GM21360 (cell line): ENCODE data around the gene MMP25.

Experiments
- ATAC-seq: cut with Tn5 transposase; IDR thresholded peaks from one replicate; pipeline ENCODE4 v1.9.1; 2021; ENCODE audit warnings: mild to moderate bottlenecking, moderate library complexity; ENCODE audit not compliant: unreplicated experiment

Gene MMP25, protein sequence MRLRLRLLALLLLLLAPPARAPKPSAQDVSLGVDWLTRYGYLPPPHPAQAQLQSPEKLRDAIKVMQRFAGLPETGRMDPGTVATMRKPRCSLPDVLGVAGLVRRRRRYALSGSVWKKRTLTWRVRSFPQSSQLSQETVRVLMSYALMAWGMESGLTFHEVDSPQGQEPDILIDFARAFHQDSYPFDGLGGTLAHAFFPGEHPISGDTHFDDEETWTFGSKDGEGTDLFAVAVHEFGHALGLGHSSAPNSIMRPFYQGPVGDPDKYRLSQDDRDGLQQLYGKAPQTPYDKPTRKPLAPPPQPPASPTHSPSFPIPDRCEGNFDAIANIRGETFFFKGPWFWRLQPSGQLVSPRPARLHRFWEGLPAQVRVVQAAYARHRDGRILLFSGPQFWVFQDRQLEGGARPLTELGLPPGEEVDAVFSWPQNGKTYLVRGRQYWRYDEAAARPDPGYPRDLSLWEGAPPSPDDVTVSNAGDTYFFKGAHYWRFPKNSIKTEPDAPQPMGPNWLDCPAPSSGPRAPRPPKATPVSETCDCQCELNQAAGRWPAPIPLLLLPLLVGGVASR

DNA sequence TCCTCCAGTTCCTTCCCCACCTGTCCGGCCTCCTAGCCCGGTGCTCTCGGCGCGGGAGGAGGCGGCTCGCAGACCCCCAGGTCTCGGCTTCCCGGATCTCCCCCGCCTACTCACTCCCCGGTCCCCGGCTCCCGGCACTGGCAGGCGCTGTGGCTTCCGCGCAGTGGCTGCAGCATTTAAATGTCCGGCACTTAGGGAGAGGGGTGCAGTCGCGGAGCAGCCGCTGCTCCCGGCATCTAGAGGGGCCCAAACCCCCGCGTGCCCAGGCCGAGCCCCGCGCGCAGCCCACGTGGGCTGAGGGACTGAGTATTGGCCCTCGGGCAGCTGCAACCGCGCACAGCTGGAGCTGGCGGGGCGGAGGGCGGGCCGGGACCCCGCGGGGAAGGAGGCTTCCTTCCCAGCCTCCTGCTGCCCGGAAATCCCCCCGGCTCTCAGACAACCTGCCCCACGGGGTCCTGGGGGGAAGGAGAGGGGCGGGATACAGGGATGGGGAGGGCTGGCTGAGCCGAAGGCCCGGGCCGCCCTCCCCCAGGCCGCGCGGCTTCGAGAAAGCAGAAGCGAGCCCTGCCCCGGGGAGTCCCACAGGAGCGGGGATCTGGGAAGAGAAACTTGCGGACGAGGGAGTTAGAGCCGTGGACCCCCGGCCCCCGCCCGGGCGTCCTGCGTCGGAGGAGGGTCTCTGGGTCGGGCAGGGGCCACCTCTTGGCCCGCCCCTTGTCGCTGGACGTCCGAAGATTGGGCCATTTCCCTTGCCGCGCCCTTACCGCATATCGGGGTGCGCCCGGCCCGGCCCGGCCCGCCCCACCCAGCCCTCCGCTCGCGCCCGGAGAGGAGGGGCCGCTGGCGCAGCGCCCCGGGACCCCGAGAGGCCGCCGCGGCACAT is at the start of gene MMP25:
MMP25 (plus strand) TSS at position 804 of the 883 bp plus-strand sequence. CDS start 357 bp downstream, outside the sequence.
- ATAC-seq, result no peak

DNA sequence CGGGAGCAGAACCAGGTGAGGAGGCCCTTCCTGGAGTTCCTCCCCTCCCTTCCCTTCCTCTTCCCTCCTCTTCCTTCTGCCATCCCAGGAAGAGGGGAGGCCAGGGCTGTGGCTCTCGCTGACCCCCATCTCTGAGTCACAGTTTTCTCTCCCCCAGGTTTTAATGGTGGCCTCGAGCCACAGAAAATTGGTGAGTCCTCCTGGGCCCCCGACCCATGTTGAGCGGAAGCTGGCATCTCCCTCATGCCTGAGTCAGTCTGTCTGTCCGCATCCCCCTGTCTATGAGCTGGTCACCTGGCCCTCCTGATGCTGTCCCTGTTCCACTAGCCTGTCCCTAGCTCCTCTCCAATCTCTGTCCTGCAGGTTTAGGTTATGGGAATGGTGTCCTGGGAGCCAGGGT is 46.4 kb upstream of the MMP25 start:
- no peak for ATAC-seq

GRCh38 chr16:3000540-3000939 is 45.8 kb upstream of the MMP25 start:
- no peak for ATAC-seq

DNA sequence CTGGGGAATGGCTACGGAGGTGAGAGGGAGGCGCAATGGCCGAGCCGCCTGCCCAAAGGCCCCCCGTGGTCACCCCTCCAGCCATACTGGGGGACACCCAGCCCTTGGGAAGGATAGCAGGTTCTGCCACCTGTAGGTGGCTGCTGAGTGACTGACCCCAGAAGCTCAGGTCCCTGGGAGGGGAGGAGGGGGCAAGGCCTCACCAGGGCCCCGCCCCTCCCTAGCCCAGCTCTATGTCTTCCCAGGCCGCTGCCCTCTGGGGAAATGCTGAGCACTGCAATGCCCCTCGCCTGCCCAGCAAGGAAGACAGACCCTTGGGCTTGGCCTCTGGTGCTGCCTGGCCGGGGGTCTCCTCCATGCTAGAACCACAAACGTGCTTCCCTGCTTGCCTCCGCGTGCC is 45.0 kb upstream of the MMP25 start:
- no peak for ATAC-seq

GRCh38 chr16:3003582-3004270 is 42.6 kb upstream of the MMP25 start:
- ATAC-seq, result peak; percentile 91

DNA sequence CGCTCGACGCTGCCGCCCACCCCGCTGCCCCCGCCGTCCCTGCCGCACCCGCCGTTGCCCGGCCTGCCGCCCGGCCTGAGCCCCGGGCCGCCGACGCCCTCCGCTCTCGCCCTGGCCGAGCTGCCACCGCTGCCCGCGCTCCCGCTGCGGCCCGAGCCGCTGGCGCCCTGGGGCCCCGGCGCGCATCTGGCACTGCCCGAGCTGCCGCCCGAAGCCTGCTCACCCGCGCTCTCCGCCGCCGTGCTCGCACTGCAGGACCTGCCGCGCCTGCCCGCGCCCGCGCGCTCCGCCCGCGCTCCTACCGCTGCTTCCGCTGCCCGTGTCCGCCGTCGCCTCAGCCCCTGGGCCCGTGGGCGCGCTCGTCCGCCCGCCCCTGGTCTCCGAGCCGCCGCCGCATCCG is 42.0 kb upstream of the MMP25 start:
- ATAC-seq, result peak; percentile 8

DNA sequence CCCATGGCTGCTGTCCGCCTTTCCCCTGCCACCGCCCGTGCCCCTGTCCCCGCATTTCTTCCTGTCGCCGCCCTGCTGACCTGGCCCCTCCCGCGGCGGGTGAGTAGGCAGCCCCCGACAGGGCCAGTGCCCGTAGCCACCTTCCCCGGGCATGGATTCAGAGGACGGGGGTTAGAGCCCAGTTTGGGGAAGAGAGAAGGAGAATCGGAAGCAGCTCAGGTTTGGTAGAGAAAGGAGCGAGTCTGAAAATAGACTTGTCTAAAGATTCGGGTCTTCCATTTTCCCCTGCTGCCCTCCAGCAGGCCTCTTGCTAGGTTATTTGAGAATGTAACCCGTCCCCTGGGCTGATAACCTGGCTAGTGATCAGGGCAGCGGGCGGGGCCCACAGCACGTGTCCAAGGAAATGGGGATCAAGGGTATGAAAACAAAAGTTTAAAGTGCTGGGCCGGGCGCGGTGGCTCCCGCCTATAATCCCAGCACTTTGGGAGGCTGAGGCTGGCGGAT is 41.5 kb upstream of the MMP25 start:
- ATAC-seq, result no peak

- no peak for ATAC-seq
Measured at GRCh38 chr16:3007059-3007956, 39.1 kb upstream of the MMP25 start.

DNA sequence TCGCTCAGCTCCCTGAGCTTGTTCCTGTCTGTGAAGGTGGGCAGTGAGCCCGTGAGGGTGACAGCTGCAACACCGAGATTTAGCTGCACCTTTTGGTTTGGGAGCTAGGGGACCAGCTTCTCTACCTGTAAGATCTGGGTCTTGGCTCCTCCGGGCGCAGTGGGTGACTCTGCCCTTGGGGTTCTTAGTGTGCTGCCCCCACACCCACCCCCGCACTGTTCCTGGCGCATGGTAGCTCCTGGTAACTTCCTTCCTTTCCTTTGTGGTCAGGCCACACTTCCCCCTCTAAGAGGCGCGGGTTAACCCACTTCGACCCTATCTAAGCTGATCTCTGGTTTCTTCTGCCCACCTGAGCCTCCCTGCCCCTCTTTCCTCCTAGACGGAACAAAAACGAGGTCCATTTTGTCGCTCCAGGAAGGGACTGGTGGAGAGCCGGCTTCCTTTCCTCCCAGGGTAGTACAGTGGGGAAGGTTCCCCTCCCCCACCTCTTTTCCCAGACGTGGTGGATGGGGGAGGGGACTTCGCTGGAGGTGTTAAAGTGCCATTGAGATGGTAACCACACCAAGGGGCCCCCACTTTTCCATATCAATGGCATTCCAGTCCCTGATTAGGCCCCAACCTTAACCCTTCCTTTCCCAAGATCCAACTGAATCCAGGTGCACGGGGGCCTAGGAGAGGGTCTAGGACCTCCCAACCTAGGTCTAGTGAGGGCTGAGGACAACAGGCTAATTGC is 38.2 kb upstream of the MMP25 start:
- ATAC-seq, result no peak

- no peak for ATAC-seq
Measured at GRCh38 chr16:3008690-3009037, 37.7 kb upstream of the MMP25 start.

DNA sequence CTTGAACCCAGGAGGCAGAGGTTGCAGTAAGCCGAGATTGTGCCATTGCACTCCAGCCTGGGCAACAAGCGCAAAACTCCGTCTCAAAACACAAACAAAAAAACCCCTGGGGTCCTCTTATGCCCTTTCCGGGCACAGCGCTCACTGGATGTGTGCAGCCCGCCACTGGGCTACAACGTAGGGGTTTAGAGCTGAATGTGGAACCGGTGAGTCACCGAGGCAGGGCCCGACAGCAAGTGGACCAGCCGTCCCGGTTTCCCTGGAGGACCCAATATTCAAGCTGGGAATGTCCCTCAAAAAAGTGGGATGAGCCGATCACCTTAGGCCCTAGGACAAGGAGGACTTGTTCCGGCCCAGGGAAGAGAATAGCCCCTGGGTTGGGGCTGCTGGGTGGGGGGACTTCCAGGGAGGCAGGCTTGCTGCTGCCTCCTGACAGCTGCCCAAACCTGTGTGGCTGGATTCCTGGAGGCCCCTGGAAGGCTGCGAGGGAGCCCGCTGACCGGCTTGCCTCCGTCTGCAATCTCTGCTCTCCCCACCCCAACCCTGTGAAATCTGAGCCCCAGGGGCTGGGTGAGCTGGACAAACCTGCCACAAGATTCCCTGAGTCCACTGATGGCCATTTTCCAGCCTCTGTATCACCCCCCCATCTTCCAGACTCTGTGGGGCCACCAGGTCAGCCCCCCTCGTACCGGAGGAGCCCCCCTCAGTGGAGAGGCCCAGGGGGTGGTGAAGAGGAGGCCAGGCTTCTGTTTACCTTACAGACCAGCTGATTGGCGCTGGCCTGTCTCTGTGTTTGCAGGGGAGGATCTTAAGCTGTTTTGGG is 36.6 kb upstream of the MMP25 start:
- no peak for ATAC-seq

GRCh38 chr16:3010510-3010909 is 35.9 kb upstream of the MMP25 start:
- no peak for ATAC-seq

DNA sequence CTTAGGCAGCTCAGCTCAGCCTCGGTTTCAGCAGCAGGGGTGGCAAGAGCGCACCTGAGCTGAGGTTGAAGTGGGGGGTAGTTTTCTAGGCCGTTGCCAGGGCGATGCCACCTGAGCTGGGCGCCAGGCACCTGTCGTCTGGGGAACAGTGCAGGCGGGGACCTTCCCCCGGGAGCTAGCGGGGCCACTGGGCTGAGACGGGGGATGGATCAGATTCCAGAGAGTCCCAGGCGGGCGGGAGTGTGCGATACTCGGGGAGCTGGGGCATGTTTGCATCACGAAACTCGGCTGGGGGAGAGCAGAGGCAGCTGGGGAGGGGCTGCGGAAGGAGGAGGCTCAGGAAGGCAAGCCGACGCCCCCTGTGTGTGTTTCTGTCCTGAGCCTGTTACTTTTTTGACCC is 34.1 kb upstream of the MMP25 start:
- ATAC-seq, result no peak

GRCh38 chr16:3012828-3013420 is 33.4 kb upstream of the MMP25 start, which contains the start of gene CLDN9:
Gene CLDN9, plus strand, starts transcription at chr16:3012923. Its CDS starts 440 bp downstream, at chr16:3013363.
- ATAC-seq, result no peak

DNA sequence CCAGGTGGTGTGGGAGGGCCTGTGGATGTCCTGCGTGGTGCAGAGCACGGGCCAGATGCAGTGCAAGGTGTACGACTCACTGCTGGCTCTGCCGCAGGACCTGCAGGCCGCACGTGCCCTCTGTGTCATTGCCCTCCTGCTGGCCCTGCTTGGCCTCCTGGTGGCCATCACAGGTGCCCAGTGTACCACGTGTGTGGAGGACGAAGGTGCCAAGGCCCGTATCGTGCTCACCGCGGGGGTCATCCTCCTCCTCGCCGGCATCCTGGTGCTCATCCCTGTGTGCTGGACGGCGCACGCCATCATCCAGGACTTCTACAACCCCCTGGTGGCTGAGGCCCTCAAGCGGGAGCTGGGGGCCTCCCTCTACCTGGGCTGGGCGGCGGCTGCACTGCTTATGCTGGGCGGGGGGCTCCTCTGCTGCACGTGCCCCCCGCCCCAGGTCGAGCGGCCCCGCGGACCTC is 32.8 kb upstream of the MMP25 start:
- ATAC-seq, result no peak

DNA sequence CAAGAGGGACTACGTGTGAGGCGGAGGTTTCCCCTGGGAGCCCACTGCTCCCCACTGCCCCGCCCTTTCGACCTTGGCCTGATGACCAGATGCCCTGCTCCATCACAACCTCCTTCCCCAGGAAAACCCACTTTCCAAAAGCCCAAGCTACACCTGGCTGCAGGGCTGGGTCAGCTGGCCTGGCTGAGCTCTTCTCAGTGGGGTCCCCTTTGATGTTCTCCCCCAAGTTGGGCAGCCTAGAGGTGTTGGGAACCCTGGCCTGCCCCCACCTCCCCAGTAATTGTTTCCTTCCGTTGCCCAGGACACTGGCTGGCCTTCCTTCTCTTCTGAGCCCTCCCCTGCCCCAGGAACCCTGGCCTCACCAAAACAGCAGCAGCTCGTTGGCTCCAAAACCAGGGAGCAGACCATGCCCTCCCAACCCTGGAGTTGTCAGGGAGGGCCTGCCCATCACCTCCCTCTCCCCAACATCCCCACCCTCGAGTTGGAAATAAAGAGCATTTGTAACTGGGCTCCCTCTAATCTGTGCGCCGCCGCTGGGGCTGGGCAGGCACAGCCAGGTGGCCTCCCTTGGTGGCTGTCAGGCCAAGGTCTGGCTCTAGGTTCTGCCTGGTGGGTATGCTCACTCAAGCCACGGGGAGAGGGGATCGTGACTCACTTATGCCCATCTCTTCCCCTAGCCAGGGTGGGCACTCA is 32.2 kb upstream of the MMP25 start:
- no peak for ATAC-seq

GRCh38 chr16:3014971-3015370 is 31.4 kb upstream of the MMP25 start:
- no peak for ATAC-seq
